Smooth muscle cell (in vitro differentiated cells): ENCODE results near the gene CBLB. TPM values are rescaled to one million over a fixed set of nuclear protein-coding genes. Genes with fewer than 3 reads are reported as not detected.

Source experiments
- DNase-seq: peaks from one replicate; lab custom pipeline; 2025; ENCODE audit not compliant: unreplicated experiment; lab: John Stamatoyannopoulos, UW
- H2AFZ ChIP-seq: fragments of 200-600 bp; sonication (generic); 2 replicates; pipeline ENCODE4 v1.6.0; 2016; ENCODE audit warnings: antibody characterized with exemption, low read depth, mild to moderate bottlenecking
- H3F3A ChIP-seq: fragments of 200-600 bp; sonication (generic); 2 replicates; pipeline ENCODE4 v1.6.0; 2017; ENCODE audit warnings: antibody characterized with exemption, low read depth
- H3K27ac ChIP-seq: fragments of 200-600 bp; sonication (generic); 2 replicates; pipeline ENCODE4 v1.5.1; 2016; ENCODE audit warnings: low read depth, mild to moderate bottlenecking
- H3K27me3 ChIP-seq: fragments of 200-600 bp; sonication (generic); 2 replicates; pipeline ENCODE4 v1.6.1; 2016; ENCODE audit warnings: low read depth, mild to moderate bottlenecking
- H3K36me3 ChIP-seq: fragments of 200-600 bp; sonication (generic); 2 replicates; pipeline ENCODE4 v1.5.1; 2016; ENCODE audit warnings: low read depth
- H3K4me1 ChIP-seq: fragments of 200-600 bp; sonication (generic); 2 replicates; pipeline ENCODE4 v1.5.1; 2016; ENCODE audit warnings: low read depth
- H3K4me2 ChIP-seq: fragments of 200-600 bp; sonication (generic); 2 replicates; pipeline ENCODE4 v1.6.0; 2016; ENCODE audit warnings: mild to moderate bottlenecking
- H3K4me3 ChIP-seq: fragments of 200-600 bp; sonication (generic); 2 replicates; pipeline ENCODE4 v1.5.1; 2016; ENCODE audit warnings: mild to moderate bottlenecking
- H3K79me2 ChIP-seq: fragments of 200-600 bp; sonication (generic); 2 replicates; pipeline ENCODE4 v1.6.0; 2016; ENCODE audit warnings: low read depth, mild to moderate bottlenecking
- H3K9ac ChIP-seq: fragments of 200-600 bp; sonication (generic); 2 replicates; pipeline ENCODE4 v1.6.0; 2016; ENCODE audit warnings: low read depth
- H3K9me3 ChIP-seq: fragments of 200-600 bp; sonication (generic); replicated peaks from 2 replicates; pipeline ENCODE4 v1.5.1; 2016; ENCODE audit warnings: low read depth
- H4K20me1 ChIP-seq: fragments of 200-600 bp; sonication (generic); 2 replicates; pipeline ENCODE4 v1.6.0; 2016; ENCODE audit warnings: low read depth
- WGBS: methylation state at CpG from one replicate; pipeline ENCODE4 v1.1.7; 2016; ENCODE audit warnings: low lambda C conversion rate; 5-methylcytosine and 5-hydroxymethylcytosine counted together
- polyA plus RNA-seq: library from polyadenylated mRNA; unstranded; fragments of >200 nt; fragmentation: Nextera tagmentation; extraction: Ambion mirVana; gene quantifications from 2 replicates; pipeline ENCODE4 v1.2.1, GENCODE V29; 2016
- total RNA-seq: library from RNA; depleted of rRNA; stranded (reverse); fragments of >200 nt; gene quantifications from 2 replicates; pipeline ENCODE4 v1.2.3, GENCODE V29; 2014
- TF ChIP-seq, protein P1 (sequence below): fragments of 200-600 bp; sonication (generic); IDR thresholded peaks from 2 replicates; pipeline ENCODE4 v1.5.1; 2017; ENCODE audit warnings: borderline replicate concordance, mild to moderate bottlenecking, antibody characterized with exemption; ENCODE audit not compliant: insufficient read depth, poor library complexity, severe bottlenecking

CBLB gene
- total and polyA plus RNA-seq, 2 experiments from 2014 or later = 13.9 to 38.9 TPM

DNA sequence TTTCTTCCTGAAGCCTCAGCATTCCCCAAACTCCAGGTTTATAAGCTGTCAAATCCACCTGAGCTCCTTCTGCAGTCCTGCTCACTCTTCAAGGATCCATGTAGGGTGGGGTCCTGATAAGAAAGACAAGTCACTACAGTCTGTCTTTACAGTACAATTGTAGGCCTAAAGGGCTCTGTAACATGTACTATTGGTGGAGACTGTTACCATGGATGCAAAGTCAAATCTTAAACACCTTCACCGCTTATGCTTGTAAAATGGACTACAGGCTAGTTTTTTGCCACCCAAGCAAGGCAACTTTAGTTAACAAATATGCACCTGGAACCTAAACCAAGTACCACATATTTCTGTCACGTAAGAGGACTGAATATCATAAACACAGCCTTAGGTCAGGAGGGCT is 44.7 kb downstream of the CBLB start:
- H3K9me3 ChIP-seq = no peaks in the 10 kb centered on the region
- H3K4me3 ChIP-seq = no peak overlapping the region
- H3K36me3 ChIP-seq = no peaks in the 10 kb centered on the region
- H3K27ac ChIP-seq = peak overlapping the region; percentile 96
- peaks cover 33% of the 10 kb centered on the region for H3K79me2 ChIP-seq
- H3K27me3 ChIP-seq = no peaks in the 10 kb centered on the region
- H3F3A ChIP-seq = peaks cover 17% of the 10 kb centered on the region
- H3K4me2 ChIP-seq = peak overlapping the region; percentile 41
- WGBS = 76% methylated on average over 2 of the region's 2 CpGs
- no peak for DNase-seq
- peak overlapping the region; percentile 65 for H3K9ac ChIP-seq
- H4K20me1 ChIP-seq = no peaks in the 10 kb centered on the region
- no peak overlapping the region for H2AFZ ChIP-seq
- TF ChIP-seq, protein P1, sequence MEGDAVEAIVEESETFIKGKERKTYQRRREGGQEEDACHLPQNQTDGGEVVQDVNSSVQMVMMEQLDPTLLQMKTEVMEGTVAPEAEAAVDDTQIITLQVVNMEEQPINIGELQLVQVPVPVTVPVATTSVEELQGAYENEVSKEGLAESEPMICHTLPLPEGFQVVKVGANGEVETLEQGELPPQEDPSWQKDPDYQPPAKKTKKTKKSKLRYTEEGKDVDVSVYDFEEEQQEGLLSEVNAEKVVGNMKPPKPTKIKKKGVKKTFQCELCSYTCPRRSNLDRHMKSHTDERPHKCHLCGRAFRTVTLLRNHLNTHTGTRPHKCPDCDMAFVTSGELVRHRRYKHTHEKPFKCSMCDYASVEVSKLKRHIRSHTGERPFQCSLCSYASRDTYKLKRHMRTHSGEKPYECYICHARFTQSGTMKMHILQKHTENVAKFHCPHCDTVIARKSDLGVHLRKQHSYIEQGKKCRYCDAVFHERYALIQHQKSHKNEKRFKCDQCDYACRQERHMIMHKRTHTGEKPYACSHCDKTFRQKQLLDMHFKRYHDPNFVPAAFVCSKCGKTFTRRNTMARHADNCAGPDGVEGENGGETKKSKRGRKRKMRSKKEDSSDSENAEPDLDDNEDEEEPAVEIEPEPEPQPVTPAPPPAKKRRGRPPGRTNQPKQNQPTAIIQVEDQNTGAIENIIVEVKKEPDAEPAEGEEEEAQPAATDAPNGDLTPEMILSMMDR = no peak
- peaks cover 23% of the 10 kb centered on the region for H3K4me1 ChIP-seq

- Histone ChIP-seq H4K20me1 (no peaks in the 10 kb centered on the region), H3K4me3 (peak overlapping the region; percentile 2), H3K9me3 (no peaks in the 10 kb centered on the region), H3K36me3 (no peaks in the 10 kb centered on the region), H3F3A (peaks cover 13% of the 10 kb centered on the region), H3K4me1 (peaks cover 17% of the 10 kb centered on the region), H3K27me3 (no peaks in the 10 kb centered on the region), H3K79me2 (peaks cover 24% of the 10 kb centered on the region), H3K9ac (peak overlapping the region; percentile 65), H3K4me2 (peak overlapping the region; percentile 78), H2AFZ (no peak overlapping the region), H3K27ac (peak overlapping the region; percentile 96)
- TF ChIP-seq, protein P1 = no peak
- no peak for DNase-seq
- 20% methylated on average over 4 of the region's 4 CpGs for WGBS
Observed at GRCh38 chr3:105823149-105823867, 45.5 kb downstream of the CBLB start.

- H3F3A ChIP-seq = peaks cover 14% of the 10 kb centered on the region
- no peaks in the 10 kb centered on the region for H3K9me3 ChIP-seq
- peak overlapping the region; percentile 96 for H3K27ac ChIP-seq
- H3K79me2 ChIP-seq = peaks cover 19% of the 10 kb centered on the region
- peak overlapping the region; percentile 2 for H3K4me3 ChIP-seq
- H3K4me2 ChIP-seq = peak overlapping the region; percentile 78
- WGBS = 42% methylated on average over 3 of the region's 3 CpGs
- TF ChIP-seq, protein P1 = no peak
- peaks cover 17% of the 10 kb centered on the region for H3K4me1 ChIP-seq
- no peak for DNase-seq
- peak overlapping the region; percentile 65 for H3K9ac ChIP-seq
- H3K27me3 ChIP-seq = no peaks in the 10 kb centered on the region
- no peaks in the 10 kb centered on the region for H3K36me3 ChIP-seq
- peaks cover under 1% of the 10 kb centered on the region for H4K20me1 ChIP-seq
- no peak overlapping the region for H2AFZ ChIP-seq
Observed at GRCh38 chr3:105822171-105823123, 46.4 kb downstream of the CBLB start.
